Measurements from ENCODE around the gene AKAP7. TPM values are rescaled to one million over a fixed set of nuclear protein-coding genes. Genes with fewer than 3 reads are reported as not detected.
A peak's percentile ranks its signal among the peaks of the same experiment; 100 is the strongest.

Gene AKAP7
- polyA plus RNA-seq, 1 of the 3 experiments (the other 2 are of a cell fraction) = 0.58 TPM

DNA sequence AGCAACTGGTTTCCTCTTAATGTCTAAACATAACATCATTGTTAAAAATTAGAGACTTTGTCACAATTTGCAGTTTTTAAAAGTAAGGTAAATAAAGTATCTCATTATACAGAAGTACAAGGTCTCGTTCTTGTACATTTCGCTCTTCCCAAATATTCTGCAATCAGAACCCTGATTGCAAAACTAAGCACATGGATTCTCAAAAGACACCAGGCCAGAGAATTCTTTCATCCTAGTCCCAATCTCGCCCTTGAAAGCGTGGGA is 355 bp upstream of the AKAP7 start:
- Histone ChIP-seq H3K9ac (peak overlapping the region; percentile 57), H3K9me3 (no peaks in the 10 kb centered on the region), H4K20me1 (ENCODE audit: insufficient read depth) (no peaks in the 10 kb centered on the region), H3K4me3 (ENCODE audit: low read depth in 2 of 2, low read length in 1 of 2) (peak overlapping the region; percentile 56), H3K79me2 (ENCODE audit: insufficient read depth) (no peaks in the 10 kb centered on the region), H3K27ac (ENCODE audit: low read depth in 2 of 2, low read length in 1 of 2) (peak overlapping the region in 1 of 2 experiments; percentile 22; a peak in 1 of 4 replicates), H3F3A (replicated peaks; ENCODE audit: insufficient read depth) (peaks cover 3% of the 10 kb centered on the region), H3K27me3 (ENCODE audit: insufficient read depth) (peaks cover 10% of the 10 kb centered on the region), H3K4me2 (peak overlapping the region; percentile 81), H2AFZ (ENCODE audit: low read depth) (peak overlapping the region; percentile 83), H3K9me2 (no peaks in the 10 kb centered on the region), H3K4me1 (ENCODE audit: control insufficient read depth in 1 of 2, insufficient read depth in 2 of 2, low read depth in 1 of 2, low read length in 1 of 2) (peaks cover 3% of the 10 kb centered on the region in 2 experiments; a peak in 3 of 4 replicates), H3K36me3 (replicated peaks in 1 of 2; ENCODE audit: control insufficient read depth in 1 of 2, insufficient read depth in 2 of 2, low read length in 1 of 2) (no peaks in the 10 kb centered on the region)
- TF ChIP-seq TCF12 (IDR thresholded peaks at IDR 0.05) = no peak
- TF ChIP-seq RFX5 (IDR thresholded peaks at IDR 0.05; ENCODE audit: low read length) = no peak
- TF ChIP-seq ELF1 (IDR thresholded peaks at IDR 0.05) = no peak
- no peak for TF ChIP-seq NFIC (IDR thresholded peaks at IDR 0.05; ENCODE audit: borderline replicate concordance)
- no peak for TF ChIP-seq RCOR1 (IDR thresholded peaks at IDR 0.05; ENCODE audit: low read length)
- TF ChIP-seq MEF2A (IDR thresholded peaks at IDR 0.05; ENCODE audit: borderline replicate concordance, low read depth) = no peak
- TF ChIP-seq GATA2 (CRISPR knock-in tag; IDR thresholded peaks at IDR 0.05) = no peak
- TF ChIP-seq, protein P1, sequence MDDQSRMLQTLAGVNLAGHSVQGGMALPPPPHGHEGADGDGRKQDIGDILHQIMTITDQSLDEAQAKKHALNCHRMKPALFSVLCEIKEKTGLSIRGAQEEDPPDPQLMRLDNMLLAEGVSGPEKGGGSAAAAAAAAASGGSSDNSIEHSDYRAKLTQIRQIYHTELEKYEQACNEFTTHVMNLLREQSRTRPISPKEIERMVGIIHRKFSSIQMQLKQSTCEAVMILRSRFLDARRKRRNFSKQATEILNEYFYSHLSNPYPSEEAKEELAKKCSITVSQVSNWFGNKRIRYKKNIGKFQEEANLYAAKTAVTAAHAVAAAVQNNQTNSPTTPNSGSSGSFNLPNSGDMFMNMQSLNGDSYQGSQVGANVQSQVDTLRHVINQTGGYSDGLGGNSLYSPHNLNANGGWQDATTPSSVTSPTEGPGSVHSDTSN (IDR thresholded peaks at IDR 0.05) = no peak
- ChIA-PET CTCF (no interaction called here), POLR2A (no interaction called here)
- 57% methylated on average over 2 of the region's 4 CpGs for WGBS (ENCODE audit: low lambda C conversion rate)
- no peak for DNase-seq

DNA sequence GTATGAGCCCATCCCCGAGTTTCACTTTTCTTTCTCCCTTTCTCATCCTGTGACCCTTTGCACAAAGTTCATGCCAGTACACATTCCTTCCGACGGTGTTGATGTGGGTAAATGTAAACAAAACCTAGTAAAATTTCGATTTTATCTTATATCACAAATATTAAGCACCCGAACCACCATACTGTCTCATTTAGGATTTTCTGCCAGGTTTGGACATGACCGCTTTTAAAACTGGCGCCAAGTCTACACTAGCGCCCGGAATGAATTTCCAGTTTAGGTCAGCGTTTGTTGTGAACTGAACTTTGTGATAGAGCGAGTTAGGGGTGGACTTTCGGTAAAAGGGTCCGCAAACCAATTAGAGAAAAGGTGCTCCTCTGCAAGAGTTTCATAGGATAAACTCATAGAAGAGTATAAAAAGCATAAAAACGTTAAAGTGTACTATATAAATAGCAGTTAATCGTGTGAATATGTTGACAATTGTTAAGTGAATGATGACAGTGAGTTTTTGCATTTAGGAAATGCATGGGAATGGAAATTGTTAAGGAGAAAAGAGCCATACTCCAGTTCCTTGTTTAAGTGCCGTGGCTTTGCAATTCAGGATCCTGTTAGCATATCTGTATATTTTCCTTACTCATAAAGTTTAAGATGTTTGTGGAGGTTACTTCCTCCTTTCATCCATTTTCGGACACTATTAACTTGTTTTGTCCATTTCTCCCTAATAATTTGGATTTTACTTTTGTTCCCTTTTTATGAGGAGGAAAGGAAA is 937 bp downstream of the AKAP7 start:
- DNase-seq = no peak
- CTCF ChIA-PET = no interaction called here
- Histone ChIP-seq H4K20me1 (ENCODE audit: insufficient read depth) (no peaks in the 10 kb centered on the region), H3K9me3 (no peaks in the 10 kb centered on the region), H3K4me1 (ENCODE audit: control insufficient read depth in 1 of 2, insufficient read depth in 2 of 2, low read depth in 1 of 2, low read length in 1 of 2) (peaks cover 3% of the 10 kb centered on the region in 2 experiments; a peak in 3 of 4 replicates), H3K79me2 (ENCODE audit: insufficient read depth) (no peaks in the 10 kb centered on the region), H3K36me3 (replicated peaks in 1 of 2; ENCODE audit: control insufficient read depth in 1 of 2, insufficient read depth in 2 of 2, low read length in 1 of 2) (no peaks in the 10 kb centered on the region), H3K27me3 (ENCODE audit: insufficient read depth) (peaks cover 10% of the 10 kb centered on the region), H3K9me2 (no peaks in the 10 kb centered on the region), H3F3A (replicated peaks; ENCODE audit: insufficient read depth) (peaks cover 3% of the 10 kb centered on the region), H3K9ac (peak overlapping the region; percentile 68; the same call in 1 of the 2 replicates), H3K4me3 (ENCODE audit: low read depth in 2 of 2, low read length in 1 of 2) (peak overlapping the region; percentile 56 to 60), H3K27ac (ENCODE audit: low read depth in 2 of 2, low read length in 1 of 2) (no peak overlapping the region; a peak in 1 of 4 replicates), H2AFZ (ENCODE audit: low read depth) (peak overlapping the region; percentile 90), H3K4me2 (peak overlapping the region; percentile 81)
- WGBS (ENCODE audit: low lambda C conversion rate) = 40% methylated on average over 17 of the region's 17 CpGs
- POLR2A ChIA-PET = no interaction called here
- no peak for TF ChIP-seq SIN3A (IDR thresholded peaks at IDR 0.05; ENCODE audit: borderline replicate concordance, low read depth, low read length)
- TF ChIP-seq RXRA (IDR thresholded peaks at IDR 0.05; ENCODE audit: borderline replicate concordance, low read depth) = no peak
- TF ChIP-seq, protein P2, sequence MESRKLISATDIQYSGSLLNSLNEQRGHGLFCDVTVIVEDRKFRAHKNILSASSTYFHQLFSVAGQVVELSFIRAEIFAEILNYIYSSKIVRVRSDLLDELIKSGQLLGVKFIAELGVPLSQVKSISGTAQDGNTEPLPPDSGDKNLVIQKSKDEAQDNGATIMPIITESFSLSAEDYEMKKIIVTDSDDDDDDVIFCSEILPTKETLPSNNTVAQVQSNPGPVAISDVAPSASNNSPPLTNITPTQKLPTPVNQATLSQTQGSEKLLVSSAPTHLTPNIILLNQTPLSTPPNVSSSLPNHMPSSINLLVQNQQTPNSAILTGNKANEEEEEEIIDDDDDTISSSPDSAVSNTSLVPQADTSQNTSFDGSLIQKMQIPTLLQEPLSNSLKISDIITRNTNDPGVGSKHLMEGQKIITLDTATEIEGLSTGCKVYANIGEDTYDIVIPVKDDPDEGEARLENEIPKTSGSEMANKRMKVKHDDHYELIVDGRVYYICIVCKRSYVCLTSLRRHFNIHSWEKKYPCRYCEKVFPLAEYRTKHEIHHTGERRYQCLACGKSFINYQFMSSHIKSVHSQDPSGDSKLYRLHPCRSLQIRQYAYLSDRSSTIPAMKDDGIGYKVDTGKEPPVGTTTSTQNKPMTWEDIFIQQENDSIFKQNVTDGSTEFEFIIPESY (IDR thresholded peaks at IDR 0.05; ENCODE audit: borderline replicate concordance, low read depth) = no peak
- TF ChIP-seq RCOR1 (IDR thresholded peaks at IDR 0.05; ENCODE audit: low read length) = no peak
- TF ChIP-seq POLR2AphosphoS5 (IDR thresholded peaks at IDR 0.05; ENCODE audit: low read depth, low read length) = no peak
- no peak for TF ChIP-seq NFIC (IDR thresholded peaks at IDR 0.05; ENCODE audit: borderline replicate concordance)
- no peak for TF ChIP-seq FOXJ3 (CRISPR knock-in tag; IDR thresholded peaks at IDR 0.05)
- TF ChIP-seq, protein P1 (IDR thresholded peaks at IDR 0.05) = no peak
